Breast epithelium (tissue), 3 donors: ENCODE results near the gene MAD1L1.

Source experiments
- CTCF ChIP-seq, 3 donors: fragments of 450-650 bp; IDR thresholded peaks; one replicate each; pipeline ENCODE4 v1.5.1; 2016 to 2017; ENCODE audit warnings: antibody characterized with exemption in 3 of 3, mild to moderate bottlenecking in 3 of 3, moderate library complexity in 3 of 3
- POLR2A ChIP-seq: fragments of 450-650 bp; IDR thresholded peaks from one replicate; pipeline ENCODE4 v1.6.1; 2016; ENCODE audit warnings: antibody characterized with exemption, mild to moderate bottlenecking, moderate library complexity
- POLR2AphosphoS5 ChIP-seq, 3 donors: sonication (generic); formaldehyde crosslinking; IDR thresholded peaks; one replicate each; pipeline ENCODE4 v1.6.1; 2017; ENCODE audit warnings: antibody characterized with exemption in 3 of 3

GRCh38 chr7:2009541-2010001 is 223.2 kb downstream of the MAD1L1 start:
- TF ChIP-seq CTCF (IDR thresholded peaks at IDR 0.05) (no peak), POLR2AphosphoS5 (IDR thresholded peaks at IDR 0.05) (no peak), POLR2A (no peak)
